Measurements from ENCODE around the gene CTXN2.

Gene CTXN2

GRCh38 chr15:48191574-48192225 lies at the start of gene CTXN2:
TSS of gene CTXN2 (plus strand) at chr15:48191665. CDS start at chr15:48201301, 9,636 bp downstream.
- no peak for DNase-seq (ENCODE audit: low read depth)
- H3K4me3 ChIP-seq (ENCODE audit: control insufficient read depth, low read depth, low read length): no peak within 1 kb of the TSS

GRCh38 chr15:48143856-48144255 lies 47.6 kb upstream of the CTXN2 start:
- TF ChIP-seq CTCF (conservative IDR thresholded peaks at IDR 0.05; ENCODE audit: control insufficient read depth, insufficient read depth, low read depth, low read length): no peak
- peak; percentile 15 for DNase-seq (ENCODE audit: low read depth)
- no peak overlapping the region for H3K4me3 ChIP-seq (ENCODE audit: control insufficient read depth, low read depth, low read length)

More at GRCh38 chr15:48191574-48192225, at the start of gene CTXN2:
- no peak for TF ChIP-seq CTCF (conservative IDR thresholded peaks at IDR 0.05; ENCODE audit: control insufficient read depth, insufficient read depth, low read depth, low read length)

GRCh38 chr15:48144889-48145288 lies 46.6 kb upstream of the CTXN2 start:
- no peak for DNase-seq (ENCODE audit: low read depth)
- no peak overlapping the region for H3K4me3 ChIP-seq (ENCODE audit: control insufficient read depth, low read depth, low read length)
- TF ChIP-seq CTCF (conservative IDR thresholded peaks at IDR 0.05; ENCODE audit: control insufficient read depth, insufficient read depth, low read depth, low read length): no peak

- DNase-seq (ENCODE audit: low read depth): no peak
- no peak overlapping the region for H3K4me3 ChIP-seq (ENCODE audit: control insufficient read depth, low read depth, low read length)
- no peak for TF ChIP-seq CTCF (conservative IDR thresholded peaks at IDR 0.05; ENCODE audit: control insufficient read depth, insufficient read depth, low read depth, low read length)
Observed at GRCh38 chr15:48145923-48146322, 45.5 kb upstream of the CTXN2 start.

- no peak overlapping the region for H3K4me3 ChIP-seq (ENCODE audit: control insufficient read depth, low read depth, low read length)
- TF ChIP-seq CTCF (conservative IDR thresholded peaks at IDR 0.05; ENCODE audit: control insufficient read depth, insufficient read depth, low read depth, low read length): no peak
- DNase-seq (ENCODE audit: low read depth): no peak
Observed at GRCh38 chr15:48147358-48147757, 44.1 kb upstream of the CTXN2 start.

GRCh38 chr15:48149858-48150257 lies 41.6 kb upstream of the CTXN2 start:
- peak; percentile 27 for DNase-seq (ENCODE audit: low read depth)
- TF ChIP-seq CTCF (conservative IDR thresholded peaks at IDR 0.05; ENCODE audit: control insufficient read depth, insufficient read depth, low read depth, low read length): no peak
- H3K4me3 ChIP-seq (ENCODE audit: control insufficient read depth, low read depth, low read length): no peak overlapping the region

Data from fibroblast of mammary gland (primary cell).